ENCODE results near the gene SLITRK6.

Gene SLITRK6

DNA sequence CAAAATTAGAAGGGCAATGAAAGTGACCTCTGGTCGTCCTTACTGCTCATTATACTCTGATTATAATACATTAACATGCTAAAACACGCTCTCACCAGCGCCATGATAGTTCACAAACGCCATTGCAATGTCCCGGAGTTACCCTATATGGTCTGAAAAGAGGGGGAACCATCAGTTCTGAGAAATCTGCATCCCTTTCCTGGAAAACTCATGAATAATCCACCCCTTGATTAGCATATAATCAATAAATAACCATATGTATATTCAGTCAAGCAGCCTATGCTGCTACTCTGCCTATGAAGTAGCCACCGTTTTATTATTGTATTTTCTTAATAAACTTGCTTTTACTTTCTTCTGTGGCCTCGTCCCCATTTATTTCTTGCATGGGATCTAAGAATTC, 24.6 kb upstream of the SLITRK6 start:
- TF ChIP-seq, protein P1, sequence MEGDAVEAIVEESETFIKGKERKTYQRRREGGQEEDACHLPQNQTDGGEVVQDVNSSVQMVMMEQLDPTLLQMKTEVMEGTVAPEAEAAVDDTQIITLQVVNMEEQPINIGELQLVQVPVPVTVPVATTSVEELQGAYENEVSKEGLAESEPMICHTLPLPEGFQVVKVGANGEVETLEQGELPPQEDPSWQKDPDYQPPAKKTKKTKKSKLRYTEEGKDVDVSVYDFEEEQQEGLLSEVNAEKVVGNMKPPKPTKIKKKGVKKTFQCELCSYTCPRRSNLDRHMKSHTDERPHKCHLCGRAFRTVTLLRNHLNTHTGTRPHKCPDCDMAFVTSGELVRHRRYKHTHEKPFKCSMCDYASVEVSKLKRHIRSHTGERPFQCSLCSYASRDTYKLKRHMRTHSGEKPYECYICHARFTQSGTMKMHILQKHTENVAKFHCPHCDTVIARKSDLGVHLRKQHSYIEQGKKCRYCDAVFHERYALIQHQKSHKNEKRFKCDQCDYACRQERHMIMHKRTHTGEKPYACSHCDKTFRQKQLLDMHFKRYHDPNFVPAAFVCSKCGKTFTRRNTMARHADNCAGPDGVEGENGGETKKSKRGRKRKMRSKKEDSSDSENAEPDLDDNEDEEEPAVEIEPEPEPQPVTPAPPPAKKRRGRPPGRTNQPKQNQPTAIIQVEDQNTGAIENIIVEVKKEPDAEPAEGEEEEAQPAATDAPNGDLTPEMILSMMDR (IDR thresholded peaks at IDR 0.05; ENCODE audit: low read depth, low read length, missing control alignments) = no peak
- H3K4me3 ChIP-seq (ENCODE audit: low read depth, low read length) = no peak overlapping the region
- no peak for DNase-seq (ENCODE audit: low read depth)
- in situ Hi-C loops (cut with HindIII; ENCODE audit: low sequenced_read_pairs) = no loop called here

DNA sequence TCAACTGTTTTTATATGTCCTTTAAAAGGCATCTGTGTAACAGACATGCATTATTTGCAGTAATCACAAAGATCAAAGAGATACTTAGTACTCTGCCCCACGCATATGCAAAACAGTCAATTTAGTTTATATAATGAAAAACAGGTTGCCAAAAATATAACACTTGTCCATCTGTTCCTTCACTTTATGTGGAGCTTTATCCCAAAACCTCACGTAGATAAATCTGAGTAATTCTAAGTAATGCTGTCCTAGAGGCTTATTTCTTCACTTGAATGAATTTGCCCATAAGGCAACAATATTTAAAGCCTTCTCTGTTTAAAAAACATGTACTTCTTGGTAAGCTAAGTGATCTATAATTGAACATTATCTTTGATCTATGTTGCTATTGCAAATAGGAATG, 20.3 kb upstream of the SLITRK6 start:
- H3K4me3 ChIP-seq (ENCODE audit: low read depth, low read length) = no peak overlapping the region
- TF ChIP-seq, protein P1 (IDR thresholded peaks at IDR 0.05; ENCODE audit: low read depth, low read length, missing control alignments) = no peak
- DNase-seq (ENCODE audit: low read depth) = no peak
- in situ Hi-C loops (cut with HindIII; ENCODE audit: low sequenced_read_pairs) = loop anchor here (10.0 kb wide), 1 partner anchor 905 kb away; no protein-coding TSS in a partner anchor

DNA sequence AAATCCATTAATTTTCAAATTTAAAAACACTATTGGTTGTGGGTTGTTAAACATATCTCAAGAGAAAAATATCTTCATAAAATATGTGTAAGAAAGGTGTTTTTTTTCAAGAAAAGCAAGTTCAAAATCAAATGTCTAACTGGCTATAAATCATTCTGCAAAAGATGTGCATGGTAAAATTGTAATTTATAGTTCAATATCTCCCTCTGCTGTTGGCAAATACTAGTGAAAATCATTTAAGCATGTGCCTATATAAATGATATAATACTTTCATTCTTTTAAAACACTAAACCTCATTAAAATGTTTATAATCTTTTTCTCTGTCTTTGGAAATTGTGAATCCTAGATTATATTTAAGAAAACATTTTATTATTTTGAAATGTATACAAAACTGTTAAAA, 17.2 kb upstream of the SLITRK6 start:
- in situ Hi-C loops (cut with HindIII; ENCODE audit: low sequenced_read_pairs) = loop anchor here (10.0 kb wide), 1 partner anchor 902 kb away; no protein-coding TSS in a partner anchor
- no peak overlapping the region for H3K4me3 ChIP-seq (ENCODE audit: low read depth, low read length)
- DNase-seq (ENCODE audit: low read depth) = no peak
- TF ChIP-seq, protein P1 (IDR thresholded peaks at IDR 0.05; ENCODE audit: low read depth, low read length, missing control alignments) = no peak

DNA sequence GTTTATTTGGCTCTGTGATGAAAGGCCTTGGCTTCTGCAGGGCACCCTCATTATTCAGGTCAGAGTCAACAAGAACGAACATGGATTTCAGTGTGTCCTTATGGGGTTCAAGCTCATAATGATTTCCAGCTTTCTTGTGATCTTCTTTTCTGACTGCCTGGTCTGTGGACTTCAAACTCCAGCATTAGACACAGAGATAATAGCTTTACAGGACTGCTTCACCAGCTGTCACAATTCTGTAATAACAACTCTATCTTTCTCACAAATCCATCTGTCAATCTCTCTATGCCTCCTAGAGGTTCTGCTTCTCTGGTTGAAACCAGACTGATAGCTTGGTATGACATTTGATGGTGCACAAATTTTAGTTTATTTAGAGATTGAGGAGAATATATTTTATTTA, 13.1 kb upstream of the SLITRK6 start:
- no peak for DNase-seq (ENCODE audit: low read depth)
- in situ Hi-C loops (cut with HindIII; ENCODE audit: low sequenced_read_pairs) = loop anchor here (10.0 kb wide), 1 partner anchor 897 kb away; no protein-coding TSS in a partner anchor
- TF ChIP-seq, protein P1 (IDR thresholded peaks at IDR 0.05; ENCODE audit: low read depth, low read length, missing control alignments) = no peak
- H3K4me3 ChIP-seq (ENCODE audit: low read depth, low read length) = no peak overlapping the region

DNA sequence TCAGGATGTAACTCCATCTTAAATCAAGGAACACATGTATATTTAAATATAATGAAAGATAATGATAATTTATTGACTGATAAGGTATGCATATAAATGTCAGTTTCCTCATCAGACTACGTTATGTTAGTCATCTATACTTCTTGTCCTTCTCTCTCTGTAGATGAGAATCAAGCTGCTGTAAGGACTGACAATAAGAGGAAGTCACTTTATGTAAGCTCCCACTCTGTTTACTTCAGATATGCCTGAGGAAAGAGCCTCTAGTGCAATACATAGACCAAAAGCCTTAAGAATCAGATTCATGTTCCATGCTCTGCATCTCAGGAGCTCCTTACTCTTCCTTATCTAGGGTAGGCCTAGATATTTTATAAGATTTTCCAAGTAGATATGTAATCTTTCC, 9.6 kb upstream of the SLITRK6 start:
- TF ChIP-seq, protein P1 (IDR thresholded peaks at IDR 0.05; ENCODE audit: low read depth, low read length, missing control alignments) = no peak
- DNase-seq (ENCODE audit: low read depth) = no peak
- H3K4me3 ChIP-seq (ENCODE audit: low read depth, low read length) = no peak overlapping the region
- in situ Hi-C loops (cut with HindIII; ENCODE audit: low sequenced_read_pairs) = no loop called here

DNA sequence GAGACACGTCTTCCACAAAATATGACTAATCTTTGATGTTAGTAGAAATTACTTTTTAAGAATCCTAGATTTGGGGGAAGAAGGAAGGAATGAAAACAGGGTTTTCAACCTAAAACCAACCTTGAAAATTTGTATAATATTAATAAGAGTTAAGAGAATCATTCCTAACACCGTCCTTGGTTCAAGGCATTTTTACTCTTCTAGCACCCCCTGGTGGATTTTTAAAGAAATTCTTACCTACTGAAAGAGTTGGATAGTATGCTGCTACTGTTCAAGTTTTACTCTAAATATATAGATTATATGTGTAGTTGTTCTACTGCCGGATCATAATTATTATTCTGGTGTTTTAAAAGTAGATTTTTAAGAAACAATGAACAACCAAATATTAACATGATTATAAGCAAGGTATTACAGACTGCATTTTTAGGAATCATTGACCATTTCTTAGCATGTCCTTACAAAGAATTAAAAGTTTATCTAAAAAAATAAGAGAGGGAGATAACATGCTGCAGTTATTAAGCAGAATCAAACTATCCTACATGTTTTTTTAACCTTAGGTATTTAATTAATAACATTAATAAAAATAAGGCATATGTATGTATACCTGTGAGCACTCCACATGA, 7.4 kb upstream of the SLITRK6 start:
- TF ChIP-seq, protein P1 (IDR thresholded peaks at IDR 0.05; ENCODE audit: low read depth, low read length, missing control alignments) = peak; percentile 31
- peak; percentile 62 for DNase-seq (ENCODE audit: low read depth)
- H3K4me3 ChIP-seq (ENCODE audit: low read depth, low read length) = no peak overlapping the region
- in situ Hi-C loops (cut with HindIII; ENCODE audit: low sequenced_read_pairs) = no loop called here
